Subcutaneous adipose tissue (tissue), 4 donors: ENCODE results near the gene NEMP2. TPM values are rescaled to one million over a fixed set of nuclear protein-coding genes. Genes with fewer than 3 reads are reported as not detected.

ENCODE experiments used
- CTCF ChIP-seq: fragments of 450-650 bp; IDR thresholded peaks from one replicate; pipeline ENCODE4 v1.5.1; 2016; ENCODE audit warnings: low read depth, mild to moderate bottlenecking, control low read depth, antibody characterized with exemption, moderate library complexity
- total RNA-seq, 4 donors: library from RNA; depleted of rRNA; stranded (reverse); fragments of >200 nt; gene quantifications; one replicate each; pipeline ENCODE4 v1.1.0, GENCODE V29; 2016

NEMP2 gene
- total RNA-seq, 4 donors from 2014 or later = 5.1 to 9.0 (median 7.3) TPM

GRCh38 chr2:190462181-190462580, 72.3 kb downstream of the NEMP2 start:
- TF ChIP-seq CTCF = no peak

- TF ChIP-seq CTCF = no peak
These were observed 74.0 kb downstream of the NEMP2 start for GRCh38 chr2:190460487-190460886.

GRCh38 chr2:190459881-190460280, 74.6 kb downstream of the NEMP2 start:
- no peak for TF ChIP-seq CTCF

GRCh38 chr2:190458352-190459107, 76.0 kb downstream of the NEMP2 start:
- TF ChIP-seq CTCF = no peak

GRCh38 chr2:190457256-190457655, 77.3 kb downstream of the NEMP2 start:
- no peak for TF ChIP-seq CTCF

- TF ChIP-seq CTCF = no peak
These were observed 77.7 kb downstream of the NEMP2 start for GRCh38 chr2:190456833-190457232.

GRCh38 chr2:190455358-190456095, 79.0 kb downstream of the NEMP2 start:
- TF ChIP-seq CTCF = no peak
